Hematopoietic multipotent progenitor cell treated with erythropoietin and hydrocortisone succinate and interleukin-3 and kit ligand, for 8 days (in vitro differentiated cells): ENCODE measurements around the gene RAET1L.
"Not testable (repeated sequence)": the region's sequence is repeated elsewhere in the genome, so short reads cannot be mapped to it uniquely, and the experiment has no call there.

Source experiments
- DNase-seq: peaks from one replicate; pipeline ENCODE4 v3.0.0-alpha.2; 2015

The RAET1L gene

GRCh38 chr6:149990212-149990660 lies 35.1 kb downstream of the RAET1L start:
- no peak for DNase-seq

GRCh38 chr6:149988550-149989346 lies 36.6 kb downstream of the RAET1L start:
- no peak for DNase-seq

- DNase-seq, result no peak
Observed at GRCh38 chr6:149987602-149988107, 37.7 kb downstream of the RAET1L start.

GRCh38 chr6:149985481-149985937 lies 39.8 kb downstream of the RAET1L start:
- DNase-seq, result no peak

GRCh38 chr6:149984773-149985172 lies 40.6 kb downstream of the RAET1L start:
- no peak for DNase-seq

DNA sequence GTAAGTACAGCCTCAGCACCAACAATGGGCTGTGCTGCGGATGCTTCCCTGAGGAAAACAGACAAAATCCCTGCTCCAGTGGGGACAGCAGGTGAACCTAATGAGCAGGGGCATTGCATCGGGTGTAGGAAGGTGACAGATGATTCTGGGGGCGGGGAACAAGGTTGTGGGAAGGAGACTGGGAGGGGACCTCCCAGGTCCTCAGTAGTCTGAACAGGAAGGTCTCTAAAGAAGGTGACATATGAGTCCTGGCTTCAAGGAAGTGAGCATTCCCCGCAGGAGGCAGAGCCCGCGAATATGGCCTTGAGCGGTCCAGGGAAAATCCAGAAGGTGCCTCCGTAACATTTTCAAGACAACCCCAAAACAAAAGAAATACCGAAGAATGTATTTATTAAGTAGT lies 42.2 kb downstream of the RAET1L start:
- DNase-seq, result no peak

DNA sequence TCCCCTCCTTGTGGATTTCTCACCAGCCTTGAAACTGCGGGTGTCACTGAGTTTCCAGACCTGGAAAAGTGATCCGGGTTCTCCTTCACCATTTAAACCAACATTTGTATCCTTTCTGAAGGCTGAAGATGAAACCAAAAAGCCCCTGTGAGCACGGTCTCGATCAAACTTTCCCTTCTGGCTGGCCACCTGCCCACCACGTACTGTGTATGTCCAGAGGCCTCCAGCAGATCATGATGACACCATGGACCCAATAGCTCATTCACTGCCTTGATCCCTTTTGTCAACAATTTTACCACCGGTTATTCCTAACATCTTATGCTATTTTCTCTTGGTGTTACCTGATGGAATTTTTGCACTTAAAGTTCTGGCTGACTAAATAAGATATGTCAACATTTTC lies 46.0 kb downstream of the RAET1L start:
- no peak for DNase-seq

DNA sequence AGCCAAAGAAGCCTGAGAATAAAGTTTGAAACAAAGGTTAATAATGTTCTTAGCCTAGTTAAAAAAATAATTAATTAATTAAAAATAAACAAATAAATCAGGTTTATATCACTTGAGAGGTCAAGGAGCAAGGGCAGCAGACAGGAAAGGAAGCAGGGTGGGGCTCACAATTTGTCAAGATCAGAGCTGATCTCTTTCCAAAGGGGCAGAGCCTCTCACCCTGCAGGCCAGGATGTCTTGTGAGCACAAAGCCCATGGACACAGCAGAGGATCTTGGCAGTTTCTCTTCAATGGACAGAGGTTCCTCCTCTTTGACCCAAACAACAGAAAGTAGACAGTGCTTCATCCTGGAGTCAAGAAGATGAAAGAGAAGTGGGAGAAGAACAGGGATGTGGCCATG lies 46.7 kb downstream of the RAET1L start:
- no peak for DNase-seq

DNA sequence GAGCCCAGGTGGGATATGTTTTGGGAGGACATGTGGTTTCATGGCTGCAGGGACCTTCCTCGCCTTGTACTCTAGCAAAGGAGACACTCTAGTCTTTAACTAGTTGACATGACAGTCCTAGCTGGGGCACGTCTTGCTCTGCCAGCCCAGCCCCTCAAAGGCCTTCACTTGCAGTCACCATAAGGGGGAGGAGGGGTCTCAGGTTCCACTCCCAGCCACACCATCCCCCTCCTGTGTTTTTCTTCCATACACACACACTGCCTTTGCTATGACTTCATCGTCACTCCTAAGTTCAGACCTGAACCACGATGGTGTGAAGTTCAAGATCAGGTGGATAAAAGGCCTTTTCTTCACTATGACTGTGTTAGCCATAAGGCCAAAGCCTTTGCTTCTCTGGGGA lies 48.1 kb downstream of the RAET1L start:
- no peak for DNase-seq

DNA sequence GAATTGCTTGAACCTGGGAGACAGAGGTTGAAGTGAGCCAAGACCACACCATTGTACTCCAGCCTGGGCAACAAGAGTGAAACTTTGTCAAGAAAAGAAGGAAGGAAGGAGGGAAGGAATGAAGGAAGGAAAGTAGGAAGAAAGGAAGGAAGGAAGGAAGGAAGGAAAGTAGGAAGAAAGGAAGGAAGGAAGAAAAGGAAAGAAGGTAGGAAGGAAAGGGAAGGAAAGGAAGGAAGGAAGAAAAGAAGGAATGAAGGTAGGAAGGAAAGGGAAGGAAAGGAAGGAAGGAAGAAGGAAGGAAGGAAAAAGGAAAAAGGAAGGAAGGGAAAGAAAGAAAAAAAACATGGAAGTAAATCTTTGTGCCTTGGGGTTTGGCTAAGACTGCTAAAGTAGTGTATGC lies 49.9 kb downstream of the RAET1L start:
- no peak for DNase-seq

- no peak for DNase-seq
Observed at GRCh38 chr6:149974825-149975224, 50.5 kb downstream of the RAET1L start.

GRCh38 chr6:149974394-149974793 lies 50.9 kb downstream of the RAET1L start:
- DNase-seq, result not testable (repeated sequence)

GRCh38 chr6:149969635-149970034 lies 55.7 kb downstream of the RAET1L start:
- no peak for DNase-seq

GRCh38 chr6:149968909-149969308 lies 56.4 kb downstream of the RAET1L start:
- not testable (repeated sequence) for DNase-seq
